Measurements from ENCODE around the gene TTC33.
"Not testable (repeated sequence)": the region's sequence is repeated elsewhere in the genome, so short reads cannot be mapped to it uniquely, and the experiment has no call there.

The TTC33 gene

DNA sequence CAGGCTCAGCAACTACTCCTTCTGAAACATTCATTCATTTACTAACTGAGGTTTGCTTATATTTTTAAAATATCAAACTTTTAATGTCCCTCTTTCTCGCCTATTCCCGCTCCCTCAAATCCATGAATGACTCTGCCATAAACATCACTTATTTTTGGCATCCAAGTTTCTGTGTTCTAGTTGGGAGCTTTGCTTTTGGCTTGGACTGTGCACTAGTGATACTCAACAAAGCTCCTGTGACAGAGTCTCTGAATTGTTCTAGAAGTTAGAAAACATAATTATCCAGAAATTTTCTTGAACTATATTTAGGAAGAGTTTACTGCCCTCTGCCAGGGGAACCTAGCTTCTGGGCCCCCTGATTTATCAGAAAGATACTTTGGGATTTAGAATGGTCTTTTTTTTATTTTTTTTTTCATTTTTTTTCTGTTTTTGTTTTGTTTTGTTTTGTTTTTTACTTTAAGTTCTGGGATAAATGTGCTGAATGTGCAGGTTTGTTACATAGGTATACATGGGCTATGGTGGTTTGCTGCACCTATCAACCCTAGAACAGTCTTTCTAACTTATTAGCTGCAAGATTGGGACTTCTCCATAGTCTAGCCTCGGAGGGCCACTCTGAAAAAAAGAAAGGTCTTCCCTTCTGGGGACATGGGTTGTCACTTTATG, 140.7 kb downstream of the TTC33 start:
- DNase-seq (ENCODE audit: low read depth) = no peak

DNA sequence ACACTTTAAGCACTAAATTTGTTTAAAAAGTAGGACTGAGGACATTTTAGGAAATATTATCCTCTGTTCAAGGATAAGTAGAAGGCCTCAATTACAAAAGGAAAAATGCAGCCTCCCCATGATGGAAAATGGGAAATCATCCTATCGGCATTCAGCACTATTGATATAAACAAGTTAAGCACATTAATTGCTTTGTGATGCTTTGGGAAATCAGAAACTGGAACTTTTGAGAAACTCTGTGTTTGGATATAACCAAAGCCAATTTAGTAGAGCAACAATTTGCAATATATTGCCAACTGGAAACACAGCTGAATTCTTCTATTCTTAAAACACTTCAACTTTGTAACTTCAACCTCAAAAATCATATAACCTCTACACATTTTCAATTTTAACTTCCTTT, 141.3 kb downstream of the TTC33 start:
- DNase-seq (ENCODE audit: low read depth) = no peak

- DNase-seq (ENCODE audit: low read depth) = no peak
Observed at GRCh38 chr5:40607202-40607601, 148.6 kb downstream of the TTC33 start.

- DNase-seq (ENCODE audit: low read depth) = no peak
Observed at GRCh38 chr5:40606077-40606765, 149.5 kb downstream of the TTC33 start.

GRCh38 chr5:40605295-40605958, 150.3 kb downstream of the TTC33 start:
- no peak for DNase-seq (ENCODE audit: low read depth)

GRCh38 chr5:40603378-40603777, 152.4 kb downstream of the TTC33 start:
- no peak for DNase-seq (ENCODE audit: low read depth)

- DNase-seq (ENCODE audit: low read depth) = no peak
Observed at GRCh38 chr5:40601198-40601868, 154.4 kb downstream of the TTC33 start.

- DNase-seq (ENCODE audit: low read depth) = no peak
Observed at GRCh38 chr5:40600383-40600782, 155.4 kb downstream of the TTC33 start.

- DNase-seq (ENCODE audit: low read depth) = no peak
Observed at GRCh38 chr5:40599676-40600075, 156.1 kb downstream of the TTC33 start.

- no peak for DNase-seq (ENCODE audit: low read depth)
Observed at GRCh38 chr5:40594811-40595210, 160.9 kb downstream of the TTC33 start.

GRCh38 chr5:40591727-40592396, 163.9 kb downstream of the TTC33 start:
- DNase-seq (ENCODE audit: low read depth) = not testable (repeated sequence)

GRCh38 chr5:40587376-40587775, 168.4 kb downstream of the TTC33 start:
- DNase-seq (ENCODE audit: low read depth) = no peak

- no peak for DNase-seq (ENCODE audit: low read depth)
Observed at GRCh38 chr5:40585537-40586267, 170.1 kb downstream of the TTC33 start.

- DNase-seq (ENCODE audit: low read depth) = no peak
Observed at GRCh38 chr5:40584054-40584453, 171.7 kb downstream of the TTC33 start.

- DNase-seq (ENCODE audit: low read depth) = no peak
Observed at GRCh38 chr5:40578501-40579451, 177.0 kb downstream of the TTC33 start.

- DNase-seq (ENCODE audit: low read depth) = no peak
Observed at GRCh38 chr5:40577718-40578117, 178.0 kb downstream of the TTC33 start.

- no peak for DNase-seq (ENCODE audit: low read depth)
Observed at GRCh38 chr5:40575921-40576320, 179.8 kb downstream of the TTC33 start.

GRCh38 chr5:40575411-40575810, 180.3 kb downstream of the TTC33 start:
- no peak for DNase-seq (ENCODE audit: low read depth)

GRCh38 chr5:40572937-40573336, 182.8 kb downstream of the TTC33 start:
- DNase-seq (ENCODE audit: low read depth) = no peak

DNA sequence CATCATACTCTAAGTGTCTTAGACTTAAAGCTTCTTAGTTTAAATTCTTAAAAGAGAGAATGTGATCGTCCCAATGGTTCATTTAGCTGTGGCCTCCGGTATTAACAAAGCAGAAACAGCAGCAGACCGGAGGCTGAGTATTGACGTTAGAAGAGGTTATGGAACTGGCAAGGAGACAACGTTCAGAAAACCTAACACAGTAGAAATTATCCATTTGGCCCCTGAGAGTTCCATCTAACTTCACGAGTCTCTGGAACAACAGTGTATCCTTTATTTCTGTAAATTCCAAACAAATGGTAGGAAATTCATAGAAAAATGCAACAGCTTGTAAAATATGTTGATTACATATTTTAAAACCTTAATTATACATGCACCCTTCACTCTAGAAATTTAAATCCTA, 183.4 kb downstream of the TTC33 start:
- no peak for DNase-seq (ENCODE audit: low read depth)

Data from activated gamma-delta T cell treated with anti-CD3 and anti-CD28 coated beads, Interleukin-2, amount 50 U/mL, for 16 hours (primary cell).